Heart right ventricle (tissue), 16 donors: ENCODE measurements around the gene ZCCHC24. TPM values are rescaled to one million over a fixed set of nuclear protein-coding genes. Genes with fewer than 3 reads are reported as not detected.

Experiments used
- ATAC-seq, 8 donors: fragments of 200-7000 bp; cut with Tn5 transposase; one replicate each; pipeline ENCODE4 v1.9.1; 2020; ENCODE audit warnings: mild to moderate bottlenecking in 8 of 8, moderate library complexity in 8 of 8, moderate number of reproducible peaks in 1 of 8
- DNase-seq, 2 donors: peaks; one replicate each; pipeline ENCODE4 v3.0.0-alpha.2; 2020
- H3K27ac ChIP-seq, 10 donors: fragments of 200-600 bp; sonication (generic) in 2 of 10; one replicate each; pipeline versions ENCODE4 v1.5.0 to v1.8.0; 2020 to 2022; ENCODE audit warnings: mild to moderate bottlenecking in 3 of 10
- H3K27me3 ChIP-seq, 7 donors: fragments of 200-600 bp; one replicate each; pipeline ENCODE4 v1.8.0; 2021 to 2022; ENCODE audit warnings: mild to moderate bottlenecking in 2 of 7
- H3K36me3 ChIP-seq, 9 donors: fragments of 200-600 bp; sonication (generic) in 1 of 9; one replicate each; pipeline versions ENCODE4 v1.5.0 to v1.8.0; 2020 to 2022; ENCODE audit warnings: mild to moderate bottlenecking in 2 of 9
- H3K4me1 ChIP-seq, 9 donors: fragments of 200-600 bp; sonication (generic) in 1 of 9; one replicate each; pipeline versions ENCODE4 v1.5.0 to v1.8.0; 2020 to 2022; ENCODE audit warnings: mild to moderate bottlenecking in 4 of 9
- H3K4me3 ChIP-seq, 10 donors: fragments of 200-600 bp; sonication (generic) in 2 of 10; one replicate each; pipeline versions ENCODE4 v1.5.0 to v1.8.0; 2020 to 2022; ENCODE audit warnings: mild to moderate bottlenecking in 7 of 10, moderate library complexity in 2 of 10
- H3K9me3 ChIP-seq, 11 donors: fragments of 200-600 bp in 10 of 11; sonication (generic) in 2 of 11; one replicate each; pipeline versions ENCODE4 v1.5.0 to v1.8.0; 2013 to 2022; ENCODE audit warnings: mild to moderate bottlenecking in 2 of 11, control low read depth in 1 of 11, moderate library complexity in 1 of 11
- CTCF ChIP-seq, 9 donors: fragments of 200-600 bp; sonication (generic) in 2 of 9; IDR thresholded peaks; one replicate each; pipeline versions ENCODE4 v1.5.0 to v1.8.0; 2021 to 2022; ENCODE audit warnings: antibody characterized with exemption in 9 of 9, mild to moderate bottlenecking in 5 of 9, moderate library complexity in 1 of 9
- WGBS, 2 donors: extraction: QIAGEN DNeasy Blood & Tissue Kit; methylation state at CpG; one replicate each; pipeline ENCODE4 v1.1.7; 2013; ENCODE audit warnings: inconsistent platforms in 1 of 2; 5-methylcytosine and 5-hydroxymethylcytosine counted together
- intact Hi-C, 10 donors: fragments of 100-400 bp; cut with DNase I; formaldehyde crosslinking; loops; one replicate each; pipeline versions ENCODE4 v1.11.1 to v1.14.2; 2022
- polyA plus RNA-seq, 2 donors: library from polyadenylated mRNA; stranded (reverse); fragments of 200-250 nt; gene quantifications; one replicate each; pipeline ENCODE4 v1.2.3, GENCODE V29; 2013
- total RNA-seq, 10 donors: library from RNA; stranded (reverse); fragmentation: NEBNext Ultra II Directional in 3 of 10; extraction: Animal tissue kit (Norgen Biotek cat#: 25700) in 3 of 10; gene quantifications; one replicate each; pipeline versions ENCODE4 v1.2.1 to v1.2.4, GENCODE V29; 2021 to 2023
- donor health status: Arrhythmogenic right ventricular cardiomyopathy.
- donor health status: ischemic (EF 13 %, LVEDD 7.1; RV severe dilation, severe dysfunction).
- donor health status: healthy with polysubstance abuse.
- donor health status: DM: no; HTN: yes; CAD: no.
- donor health status: DM: no; HTN: no; CAD: no.
- donor health status: ischemic (EF 25% LVEDD 6.9; RV normal size, moderate dysfunction).
- donor health status: ischemic (EF 25% LVEDD 5.7; RV mildly dilated, moderate dysfunction).
- donor health status: healthy.
- donor health status: DM: yes; HTN: yes; CAD: no.
- donor health status: Ischemic cardiomyopathy.
- donor health status: ischemic (EF 35%, LVEDD 5.7; RV mildly dilated, moderate dysfunction).
- donor health status: nonischemic (EF 11% LVEDD 7.7; RV severe dilation, severe dysfunction).
- donor health status: DM: yes; HTN: yes; CAD: no.
- donor health status: PGD.
- donor health status: ischemic (EF 29% LVEDD 5.4; RV normal size, mild dysfunction).
- donor health status: nonischemic (EF 23%, LVEDD 6.1; RV moderate dilation, normal function).

Gene ZCCHC24
- total and polyA plus RNA-seq, 12 donors, result 19.3 to 59.0 (median 45.9) TPM

DNA sequence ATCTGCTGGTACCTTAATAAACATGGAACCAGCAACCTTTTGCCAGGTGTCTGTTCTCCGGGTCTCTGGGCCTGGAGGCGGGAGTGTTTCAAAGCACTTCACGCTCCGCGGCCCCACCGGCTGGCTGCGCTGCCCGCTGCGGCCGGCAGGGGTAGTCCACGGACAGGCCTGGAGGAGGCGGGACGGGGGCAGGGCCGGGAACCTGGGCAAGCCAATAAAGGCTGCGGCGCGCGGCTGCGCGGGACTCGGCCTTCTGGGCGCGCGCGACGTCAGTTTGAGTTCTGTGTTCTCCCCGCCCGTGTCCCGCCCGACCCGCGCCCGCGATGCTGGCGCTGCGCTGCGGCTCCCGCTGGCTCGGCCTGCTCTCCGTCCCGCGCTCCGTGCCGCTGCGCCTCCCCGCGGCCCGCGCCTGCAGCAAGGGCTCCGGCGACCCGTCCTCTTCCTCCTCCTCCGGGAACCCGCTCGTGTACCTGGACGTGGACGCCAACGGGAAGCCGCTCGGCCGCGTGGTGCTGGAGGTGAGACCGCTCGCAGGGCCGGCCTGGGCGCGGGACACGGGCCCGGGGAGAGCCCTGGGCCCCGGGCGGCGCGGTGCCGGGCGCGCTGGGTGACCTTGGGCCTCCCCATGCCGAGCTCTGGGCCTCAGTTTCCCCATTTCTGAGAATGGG lies 98.1 kb downstream of the ZCCHC24 start, which contains the start of gene PPIF:
Gene PPIF (plus strand): TSS at position 244 of the 668 bp plus-strand sequence. CDS start 80 bp downstream, at position 324.
- 0% methylated on average over 72 to 77 of the region's 77 CpGs for WGBS, 2 donors
- DNase-seq (peak; percentile 93 to 96), ATAC-seq (peak; percentile 88 to 95 (median 90))
- intact Hi-C loops, result loop anchor here in 1 of 10 donors (10.0 kb wide), 1 partner anchor 103 kb away; no protein-coding TSS in a partner anchor
- peak within 1 kb of the TSS; percentile 71 to 99 (median 82) for H3K4me3 ChIP-seq
- H3K27me3 ChIP-seq, result no peaks in the 10 kb centered on the region
- H3K36me3 ChIP-seq, result peaks cover 0 to 36% (median 30%) of the 10 kb centered on the region in 9 donors
- TF ChIP-seq CTCF (IDR thresholded peaks at IDR 0.05), result peak; percentile 94 to 99 (median 98)
- no peaks in the 10 kb centered on the region for H3K9me3 ChIP-seq
- peak within 1 kb of the TSS; percentile 90 to 98 (median 94) for H3K27ac ChIP-seq
- H3K4me1 ChIP-seq, result peaks cover 3 to 65% (median 29%) of the 10 kb centered on the region in 9 donors

DNA sequence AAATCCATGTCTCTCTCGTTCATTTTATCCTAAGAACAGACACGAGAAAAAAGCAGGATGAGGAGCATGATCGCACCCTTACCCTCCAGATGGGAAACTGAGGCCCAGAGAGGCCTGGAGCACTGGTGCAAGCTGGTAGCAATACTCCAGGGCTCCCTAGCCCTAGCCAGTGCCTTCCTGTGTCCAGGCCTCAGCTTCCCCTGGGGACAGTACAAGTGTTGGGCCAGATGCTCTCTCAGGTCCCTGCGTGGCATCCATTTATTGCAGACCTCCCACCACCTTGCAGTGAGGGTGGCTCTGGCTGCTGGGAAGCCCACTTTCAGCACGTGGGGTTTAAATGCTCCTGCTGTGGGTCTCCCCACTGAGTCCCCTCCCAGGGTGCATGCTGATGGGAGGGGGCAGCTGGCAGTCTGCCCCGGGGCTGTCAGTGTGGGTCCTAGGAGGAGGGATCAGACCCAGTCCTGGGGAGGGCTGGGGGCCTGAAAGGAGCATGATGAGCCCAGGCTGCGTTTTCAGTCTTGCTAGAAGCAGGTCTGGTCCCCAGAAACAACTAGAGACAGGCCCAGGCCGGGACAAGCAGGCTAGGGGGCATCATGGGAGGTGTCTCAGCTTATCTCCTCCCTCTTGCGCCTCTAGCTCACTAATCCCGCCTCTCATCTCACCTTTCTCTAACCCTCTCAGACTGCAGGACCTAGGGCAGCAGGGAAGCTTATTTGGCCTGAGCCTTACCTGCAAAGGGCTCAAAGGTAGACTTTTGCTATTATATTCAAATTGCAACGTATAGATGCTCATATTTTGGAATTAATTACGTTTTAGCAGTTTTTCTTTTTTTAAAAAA lies 98.8 kb downstream of the ZCCHC24 start:
- intact Hi-C loops, result loop anchor here in 1 of 10 donors (10.0 kb wide), 1 partner anchor 102 kb away; no protein-coding TSS in a partner anchor
- H3K27ac ChIP-seq, result peak overlapping the region in 2 of 10 donors; percentile 93 to 98
- TF ChIP-seq CTCF (IDR thresholded peaks at IDR 0.05), result no peak
- peak overlapping the region in 6 of 10 donors; percentile 77 to 94 (median 82) for H3K4me3 ChIP-seq
- ATAC-seq, result peak in 1 of 8 donors; percentile 3
- peaks cover 3 to 60% (median 29%) of the 10 kb centered on the region in 9 donors for H3K4me1 ChIP-seq
- no peak for DNase-seq
- H3K27me3 ChIP-seq, result no peaks in the 10 kb centered on the region
- no peaks in the 10 kb centered on the region for H3K9me3 ChIP-seq
- H3K36me3 ChIP-seq, result peaks cover 0 to 29% (median 23%) of the 10 kb centered on the region in 9 donors
- WGBS, 2 donors, result 59 to 66% methylated on average over 12 of the region's 12 CpGs

DNA sequence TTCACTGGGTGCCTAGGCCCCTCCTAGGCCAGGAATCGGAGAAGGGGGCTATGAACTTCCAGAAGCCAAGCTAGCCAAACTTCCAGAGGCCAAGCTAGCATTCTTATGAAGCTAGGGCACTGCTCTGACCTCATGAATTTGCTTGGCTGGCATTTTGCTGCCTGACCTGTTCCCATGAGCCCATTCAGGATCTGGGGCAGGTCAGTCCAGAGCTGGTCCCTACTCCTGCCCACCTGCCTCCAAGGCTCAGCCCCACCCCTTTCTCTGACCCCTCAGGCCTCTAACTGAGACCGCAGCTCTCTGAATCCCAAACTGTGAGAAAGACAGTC lies 99.4 kb downstream of the ZCCHC24 start:
- no peak for TF ChIP-seq CTCF (IDR thresholded peaks at IDR 0.05)
- WGBS, 2 donors, result 91 to 95% methylated on average over 2 of the region's 2 CpGs
- Histone ChIP-seq H3K36me3 (peaks cover 0 to 22% (median 16%) of the 10 kb centered on the region in 9 donors), H3K9me3 (no peaks in the 10 kb centered on the region), H3K27ac (no peak overlapping the region), H3K4me1 (peaks cover 3 to 56% (median 29%) of the 10 kb centered on the region in 9 donors), H3K27me3 (no peaks in the 10 kb centered on the region), H3K4me3 (no peak overlapping the region)
- ATAC-seq (no peak), DNase-seq (peak in 1 of 2 donors; percentile 3)
- intact Hi-C loops, result loop anchor here in 1 of 10 donors (10.0 kb wide), 1 partner anchor 101 kb away; no protein-coding TSS in a partner anchor
